Measurements from ENCODE around the gene NDUFB7.
"Not testable (repeated sequence)": the region's sequence is repeated elsewhere in the genome, so short reads cannot be mapped to it uniquely, and the experiment has no call there.

Gene NDUFB7

GRCh38 chr19:14553042-14553938, 18.6 kb downstream of the NDUFB7 start:
- DNase-seq: no peak

- DNase-seq: not testable (repeated sequence)
These were observed 19.9 kb downstream of the NDUFB7 start for GRCh38 chr19:14552006-14552360.

GRCh38 chr19:14551134-14552005, 20.5 kb downstream of the NDUFB7 start:
- not testable (repeated sequence) for DNase-seq

DNA sequence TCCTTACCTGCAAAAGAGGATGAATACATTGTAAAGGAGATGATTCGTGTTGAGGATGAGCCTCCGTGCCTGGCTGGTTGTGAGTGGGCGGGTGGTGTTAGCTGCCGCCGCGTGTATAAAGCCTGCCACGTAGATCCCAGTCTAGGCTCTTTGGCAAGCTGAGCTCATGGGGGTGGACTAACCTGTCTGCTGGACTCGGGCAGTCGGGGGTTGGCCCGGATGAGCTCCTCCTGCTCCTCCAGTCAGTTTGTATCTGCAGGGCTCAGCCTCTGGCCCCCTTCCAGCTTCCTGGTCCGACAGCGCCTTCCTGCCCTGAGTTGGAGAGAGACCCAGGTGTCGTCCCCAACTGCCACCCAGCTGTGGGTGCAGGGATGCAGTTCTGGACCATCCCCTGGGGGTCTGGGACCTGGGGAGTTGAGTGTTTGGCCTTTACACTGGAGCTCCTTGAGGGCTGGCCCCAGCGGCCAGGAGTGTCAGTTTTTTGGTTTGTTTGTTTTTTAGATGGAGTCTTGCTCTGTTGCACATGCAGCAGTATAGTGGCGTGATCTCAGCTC, 21.6 kb downstream of the NDUFB7 start:
- DNase-seq: no peak

DNA sequence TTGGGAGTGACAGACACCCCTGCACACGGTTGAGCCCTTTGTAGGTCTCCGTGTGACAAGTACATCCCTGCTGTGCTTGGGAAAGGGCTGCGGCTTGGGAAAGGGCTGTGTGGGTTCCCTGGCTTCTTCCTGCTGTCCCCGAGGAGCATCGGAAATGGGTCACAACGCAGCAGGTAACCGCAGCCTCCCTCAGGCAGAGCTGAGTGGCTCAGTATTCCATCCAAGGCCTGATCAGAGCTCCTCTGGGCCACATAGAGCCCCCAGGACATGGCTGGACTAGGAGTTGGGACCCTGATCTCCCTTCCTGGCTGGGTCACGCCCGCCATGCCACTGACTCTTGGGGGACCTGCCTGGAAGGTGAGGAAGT, 26.2 kb downstream of the NDUFB7 start:
- no peak for DNase-seq

DNA sequence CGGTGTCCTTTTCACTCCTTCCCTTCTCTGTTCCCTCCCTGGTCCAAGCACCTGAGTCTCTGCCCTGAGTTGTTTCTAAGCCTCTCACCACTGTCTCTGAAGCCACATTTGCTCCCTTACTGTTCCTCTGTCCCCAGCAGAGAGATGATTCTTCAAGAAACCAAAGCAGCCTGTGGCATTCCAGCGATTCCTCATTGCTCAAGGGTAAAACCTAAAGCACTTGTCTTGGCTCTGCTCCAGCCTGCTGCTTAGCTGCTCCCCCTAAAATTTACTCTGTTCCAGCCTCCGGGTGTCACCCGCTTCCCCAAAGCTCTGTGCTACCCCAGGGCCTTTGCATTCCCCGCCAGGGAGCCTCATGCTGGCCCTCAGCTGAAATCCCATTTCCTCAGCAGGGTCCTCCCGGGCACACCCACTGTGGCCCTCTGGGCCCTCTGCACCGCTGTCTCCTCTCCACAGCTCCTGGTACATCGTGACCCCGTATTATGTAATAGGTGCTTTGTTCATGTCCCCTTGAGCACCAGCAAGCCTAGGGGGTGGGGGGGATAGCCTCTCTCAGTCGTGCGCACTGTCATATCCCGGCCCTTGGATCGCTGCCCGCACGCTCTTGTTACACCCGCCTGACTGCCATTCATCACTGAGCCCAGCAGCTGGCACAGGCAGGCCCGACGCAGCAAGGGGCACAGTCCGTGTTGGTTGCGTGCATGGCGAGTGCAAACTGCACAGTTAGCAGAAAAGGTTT, 26.7 kb downstream of the NDUFB7 start:
- DNase-seq: no peak

GRCh38 chr19:14544047-14544446, 27.8 kb downstream of the NDUFB7 start:
- no peak for DNase-seq

GRCh38 chr19:14542711-14543328, 29.0 kb downstream of the NDUFB7 start:
- DNase-seq: peak in 1 of 2 experiments; percentile 7

- not testable (repeated sequence) for DNase-seq
These were observed 29.9 kb downstream of the NDUFB7 start for GRCh38 chr19:14541979-14542378.

DNA sequence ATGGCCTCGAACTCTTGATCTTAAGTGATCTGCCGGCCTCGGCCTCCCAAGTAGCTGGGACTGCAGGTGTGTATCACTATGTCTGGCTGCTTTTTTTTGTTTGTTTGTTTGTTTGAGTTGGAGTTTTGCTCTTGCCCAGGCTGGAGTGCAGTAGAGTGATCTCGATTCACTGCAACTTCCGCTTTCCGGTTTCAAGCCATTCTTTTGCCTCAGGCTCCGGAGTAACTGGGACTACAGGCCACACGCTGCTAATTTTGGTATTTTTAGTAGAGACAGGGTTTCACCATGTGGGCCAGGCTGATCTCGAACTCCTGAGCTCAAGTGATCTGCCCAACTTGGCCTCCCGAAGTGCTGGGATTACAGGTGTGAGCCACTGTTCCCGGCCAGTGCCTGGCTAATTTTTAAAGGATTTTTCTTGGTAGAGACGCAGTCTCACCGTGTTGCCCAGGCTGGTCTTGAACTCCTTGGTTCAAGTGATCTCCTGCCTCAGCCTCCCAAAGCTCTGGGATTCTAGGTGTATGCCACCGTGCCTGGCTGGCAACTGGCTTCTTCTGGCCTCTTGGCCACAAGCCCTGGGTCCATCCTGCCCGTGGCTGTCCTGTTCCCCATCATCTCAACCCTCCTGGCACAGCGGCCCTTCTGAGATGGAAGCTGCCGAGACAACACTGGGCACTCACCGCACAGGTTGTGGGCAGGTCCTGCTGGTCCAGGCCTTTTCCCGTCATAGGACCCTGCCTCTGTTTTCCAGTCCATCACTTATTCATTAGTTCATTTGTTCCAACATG, 30.9 kb downstream of the NDUFB7 start:
- no peak for DNase-seq

DNA sequence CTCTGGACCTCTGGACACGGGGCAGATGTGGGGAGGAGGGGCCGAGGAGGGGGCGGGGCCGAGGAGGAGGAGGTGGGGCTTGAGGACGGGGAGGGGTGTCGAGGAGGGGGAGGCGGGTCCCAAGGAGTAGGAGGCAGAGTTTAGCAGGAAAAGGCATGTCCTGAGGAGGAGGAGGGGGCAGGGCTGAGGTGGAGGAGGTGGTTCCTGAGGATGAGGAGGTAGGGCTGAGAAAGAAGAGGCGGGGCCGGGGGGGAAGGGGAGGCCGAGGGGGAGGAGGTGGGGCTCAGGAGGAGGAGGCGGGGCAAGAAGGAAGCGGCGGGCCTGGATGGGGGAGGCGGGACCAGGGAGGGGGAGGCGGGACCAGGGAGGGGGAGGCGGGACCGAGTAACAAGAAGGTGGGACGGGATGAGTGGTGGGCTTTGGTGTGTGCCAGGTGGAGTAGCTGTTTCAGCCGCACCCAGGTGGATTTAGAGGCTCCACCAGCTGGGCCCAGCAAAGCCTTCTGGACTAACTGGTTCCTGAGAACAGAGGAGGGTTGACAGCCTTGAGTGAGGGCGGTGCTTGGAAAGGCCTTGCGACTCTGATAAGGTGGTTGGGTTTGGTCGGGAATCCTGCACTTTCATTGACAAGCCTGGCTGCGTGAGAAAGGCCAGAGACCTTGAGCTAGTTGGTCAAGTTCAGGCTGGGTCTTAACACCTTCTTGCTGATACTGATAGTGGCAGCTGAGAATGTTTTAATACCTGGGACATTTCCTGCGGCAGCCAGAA, 34.8 kb downstream of the NDUFB7 start:
- DNase-seq: peak; percentile 42 to 48

DNA sequence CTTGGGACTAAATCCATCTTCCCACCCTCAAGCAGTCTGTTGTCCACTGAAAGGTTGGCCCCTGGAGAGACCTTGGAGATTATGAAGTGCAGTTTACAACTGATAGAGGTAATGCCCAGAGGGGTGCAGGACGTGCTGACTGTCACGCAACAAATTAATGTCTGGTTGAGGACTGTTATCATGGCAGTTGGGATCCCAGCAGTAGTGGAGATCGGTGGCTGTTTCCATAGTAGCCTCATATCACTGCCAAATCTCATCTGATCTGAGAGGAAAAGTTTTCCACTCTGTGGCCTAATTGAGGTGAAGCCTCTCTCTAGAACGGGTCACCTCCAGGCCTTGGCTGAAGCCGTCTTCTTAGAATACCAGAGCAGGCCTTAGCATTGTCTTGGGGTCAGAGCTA, 38.4 kb downstream of the NDUFB7 start:
- DNase-seq: no peak

DNA sequence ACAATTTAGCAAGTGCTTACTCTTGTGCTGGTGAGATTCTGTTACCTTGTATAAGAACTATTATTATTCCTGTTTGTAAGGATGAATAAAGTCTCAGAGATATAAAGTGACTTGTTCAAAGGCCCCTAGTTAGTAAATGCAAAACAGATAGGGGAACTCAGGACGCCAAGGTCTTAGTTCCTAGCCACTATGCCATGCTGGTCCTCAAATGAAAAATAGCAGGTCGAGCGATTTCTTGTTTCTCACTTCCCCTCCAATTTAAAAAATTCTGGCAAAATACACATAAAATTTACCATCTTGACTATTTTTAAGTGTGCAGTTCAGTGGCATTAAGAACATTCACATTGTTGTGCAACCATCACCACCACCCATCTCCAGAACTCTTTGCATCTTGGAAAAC, 41.4 kb downstream of the NDUFB7 start:
- no peak for DNase-seq

DNA sequence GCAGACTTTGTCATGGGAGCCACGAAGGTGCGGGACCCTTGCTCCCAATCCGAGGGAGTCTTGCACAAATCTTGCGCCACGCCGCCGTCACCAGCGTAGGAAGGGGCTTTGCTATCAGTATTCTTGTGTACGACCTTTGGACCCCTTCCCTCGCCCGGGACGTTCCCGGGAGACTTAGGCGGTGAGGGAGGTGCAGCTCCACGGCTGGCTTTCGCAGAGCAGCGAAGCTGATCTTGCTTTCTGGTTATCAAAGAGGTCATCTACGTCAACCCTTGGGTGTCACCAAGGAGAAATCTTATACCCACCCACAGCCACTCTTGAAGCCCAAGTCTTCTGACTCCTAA, 41.9 kb downstream of the NDUFB7 start:
- peak in 1 of 2 experiments; percentile 29 for DNase-seq

DNA sequence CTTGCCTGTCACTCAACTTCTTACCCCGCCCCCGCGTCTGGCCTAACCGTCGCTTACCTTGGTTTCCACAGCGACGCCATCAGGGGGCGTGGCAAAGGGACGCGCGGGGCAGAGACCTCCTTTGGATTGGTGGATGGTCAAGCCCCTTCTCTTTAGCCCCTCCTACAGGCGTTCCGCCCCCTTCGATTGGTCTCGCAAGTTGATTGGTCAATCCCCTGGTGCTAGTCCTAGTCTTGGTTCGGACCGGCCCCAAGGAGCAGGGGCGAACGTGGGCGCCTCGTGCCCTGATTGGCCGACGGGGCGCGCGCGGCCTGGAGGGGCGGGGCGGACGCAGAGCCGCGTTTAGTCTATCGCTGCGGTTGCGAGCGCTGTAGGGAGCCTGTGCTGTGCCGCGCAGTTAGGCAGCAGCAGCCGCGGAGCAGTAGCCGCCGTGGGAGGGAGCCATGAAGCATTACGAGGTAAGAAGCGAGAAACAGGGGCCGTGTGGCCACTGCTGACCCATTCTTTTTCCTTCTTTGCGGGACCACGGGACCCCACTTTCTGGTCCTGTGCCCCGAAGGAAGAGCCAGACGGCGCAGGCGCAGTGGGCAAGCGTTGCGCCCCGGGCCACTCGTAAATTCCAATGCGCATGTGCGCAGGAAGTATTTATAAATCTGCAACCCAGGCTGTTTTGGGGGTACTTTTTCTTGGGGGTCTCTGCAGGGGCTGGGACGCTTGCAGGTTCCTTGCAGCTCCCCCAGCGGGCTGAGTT, 42.4 kb downstream of the NDUFB7 start, which contains the start of gene TECR:
TECR (plus strand) TSS at position 341 of the 751 bp plus-strand sequence; CDS start at position 444, 103 bp downstream.
- peak; percentile 97 to 99 for DNase-seq

DNA sequence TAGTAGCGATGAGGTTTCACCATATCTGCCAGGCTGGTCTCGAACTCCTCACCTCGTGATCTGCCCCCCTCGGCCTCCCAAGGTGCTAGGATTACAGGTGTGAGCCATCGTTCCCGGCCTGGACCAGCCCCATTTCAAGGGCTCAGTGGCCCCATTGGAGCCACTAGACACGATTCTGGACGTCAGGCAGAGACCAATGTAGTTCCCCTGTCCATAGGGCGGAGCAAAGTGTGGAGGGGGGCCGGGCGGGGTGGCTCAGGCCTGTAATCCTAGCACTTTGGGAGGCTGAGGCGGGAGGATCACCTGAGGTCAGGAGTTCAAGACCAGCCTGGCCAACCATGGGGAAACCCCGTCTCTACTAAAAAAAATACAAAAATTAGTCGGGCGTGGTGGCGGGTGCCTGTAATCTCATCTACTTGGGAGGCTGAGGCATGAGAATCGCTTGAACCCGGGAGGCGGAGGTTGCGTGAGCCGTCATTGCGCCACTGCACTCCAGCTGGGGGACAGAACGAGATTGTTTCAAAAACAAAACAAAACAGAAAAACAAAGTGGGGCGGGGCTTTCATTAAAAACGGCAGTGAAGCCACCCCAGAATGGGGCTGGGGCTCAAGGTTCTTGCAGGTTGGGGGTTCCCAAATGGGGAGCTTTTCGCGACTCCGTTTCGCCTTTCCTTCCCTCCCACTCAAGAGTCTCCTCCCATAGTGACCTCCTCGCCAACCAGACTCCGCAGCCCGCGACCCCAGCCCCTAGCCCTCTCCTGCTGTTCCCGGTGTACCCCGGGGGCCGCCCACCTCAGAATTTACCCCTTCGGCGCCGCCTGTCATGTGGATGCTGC, 43.2 kb downstream of the NDUFB7 start:
- no peak for DNase-seq

DNA sequence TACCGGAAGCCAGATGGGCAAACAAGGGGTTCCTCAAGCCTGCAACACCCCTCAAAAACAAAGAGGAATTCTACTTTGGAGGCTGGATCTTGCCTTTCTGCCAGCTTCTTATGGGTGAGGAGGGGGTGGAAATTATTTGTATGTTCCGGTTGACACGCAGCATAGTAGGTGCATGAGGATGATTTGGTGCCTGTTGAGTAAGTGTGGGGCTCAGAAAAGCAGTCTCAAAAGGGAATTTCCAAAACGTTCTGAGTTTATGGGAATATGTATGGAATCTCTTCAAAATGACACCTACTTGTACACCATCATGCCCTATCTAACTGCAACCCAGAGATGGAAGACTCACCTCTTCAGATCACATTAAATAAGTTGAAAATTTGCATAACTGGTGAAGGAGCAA, 45.4 kb downstream of the NDUFB7 start:
- DNase-seq: no peak

DNA sequence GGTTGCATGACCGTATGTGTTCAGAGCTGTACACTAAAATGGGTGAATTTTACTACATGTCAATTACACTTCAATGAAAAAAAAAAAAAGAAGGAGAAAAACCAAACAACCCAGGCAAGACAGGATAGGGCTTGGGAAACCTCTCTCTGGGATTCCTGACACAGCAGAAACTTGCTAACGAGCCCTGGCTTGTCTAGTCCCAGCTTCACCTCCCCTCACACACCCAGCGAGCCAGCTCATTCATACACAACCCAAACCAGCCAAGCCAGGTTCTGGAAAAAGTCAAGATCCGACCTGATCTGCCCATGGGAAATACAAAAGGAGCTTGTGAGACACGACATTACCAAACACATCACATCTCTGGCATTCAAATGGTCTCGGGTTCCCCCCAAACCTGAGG, 46.1 kb downstream of the NDUFB7 start:
- DNase-seq: no peak

- DNase-seq: no peak
These were observed 51.3 kb downstream of the NDUFB7 start for GRCh38 chr19:14520543-14520942.
